NCI-H748 (cell line): ENCODE data around the gene UBR2.
"Not testable (repeated sequence)": the region's sequence is repeated elsewhere in the genome, so short reads cannot be mapped to it uniquely, and the experiment has no call there.

Experiments
- DNase-seq: peaks from one replicate; lab custom pipeline; 2025; ENCODE audit not compliant: unreplicated experiment; lab: John Stamatoyannopoulos, UW

UBR2 gene

GRCh38 chr6:42690151-42690702 is 126.4 kb downstream of the UBR2 start:
- DNase-seq: no peak

GRCh38 chr6:42690872-42691271 is 127.0 kb downstream of the UBR2 start:
- no peak for DNase-seq

GRCh38 chr6:42692137-42692911 is 128.5 kb downstream of the UBR2 start:
- no peak for DNase-seq

- no peak for DNase-seq
These were observed 130.0 kb downstream of the UBR2 start for GRCh38 chr6:42693725-42694323.

GRCh38 chr6:42694586-42694985 is 130.8 kb downstream of the UBR2 start:
- DNase-seq: no peak

- DNase-seq: no peak
These were observed 132.9 kb downstream of the UBR2 start for GRCh38 chr6:42696526-42697267.

GRCh38 chr6:42697268-42697655 is 133.4 kb downstream of the UBR2 start:
- no peak for DNase-seq

- no peak for DNase-seq
These were observed 134.4 kb downstream of the UBR2 start for GRCh38 chr6:42698217-42698616.

GRCh38 chr6:42702200-42702599 is 138.4 kb downstream of the UBR2 start:
- DNase-seq: no peak

GRCh38 chr6:42702786-42703185 is 139.0 kb downstream of the UBR2 start:
- not testable (repeated sequence) for DNase-seq

GRCh38 chr6:42704251-42704936 is 140.6 kb downstream of the UBR2 start:
- DNase-seq: no peak

GRCh38 chr6:42704937-42705374 is 141.1 kb downstream of the UBR2 start:
- DNase-seq: peak; percentile 21

GRCh38 chr6:42707595-42707994 is 143.8 kb downstream of the UBR2 start:
- no peak for DNase-seq

GRCh38 chr6:42708096-42708495 is 144.3 kb downstream of the UBR2 start:
- no peak for DNase-seq

- DNase-seq: no peak
These were observed 146.0 kb downstream of the UBR2 start for GRCh38 chr6:42709871-42710270.

GRCh38 chr6:42710316-42710715 is 146.5 kb downstream of the UBR2 start:
- DNase-seq: no peak

- no peak for DNase-seq
These were observed 148.1 kb downstream of the UBR2 start for GRCh38 chr6:42711930-42712329.

GRCh38 chr6:42714098-42714761 is 150.4 kb downstream of the UBR2 start:
- DNase-seq: no peak

- no peak for DNase-seq
These were observed 152.0 kb downstream of the UBR2 start for GRCh38 chr6:42715871-42716270.

- no peak for DNase-seq
These were observed 156.9 kb downstream of the UBR2 start for GRCh38 chr6:42720739-42721138.

GRCh38 chr6:42722497-42722896 is 158.7 kb downstream of the UBR2 start, which contains the start of gene PRPH2:
PRPH2 (minus strand) TSS chr6:42722597; CDS start chr6:42722334, 263 bp downstream.
- DNase-seq: no peak
